GM23338 (cell line): ENCODE data around the gene VGLL4. TPM values are rescaled to one million over a fixed set of nuclear protein-coding genes. Genes with fewer than 3 reads are reported as not detected.

Experiments used
- EZH2phosphoT487 ChIP-seq: fragments of 200-600 bp; sonication (generic); IDR thresholded peaks from one replicate; pipeline ENCODE4 v1.8.1; 2018; ENCODE audit warnings: antibody characterized with exemption; ENCODE audit not compliant: unreplicated experiment
- NANOG ChIP-seq: IDR thresholded peaks from 2 replicates; pipeline ENCODE4 v1.6.1; 2016; ENCODE audit warnings: antibody characterized with exemption, borderline replicate concordance
- STAT1 ChIP-seq: IDR thresholded peaks from one replicate; pipeline ENCODE4 v1.6.1; 2016; ENCODE audit warnings: antibody characterized with exemption; ENCODE audit not compliant: unreplicated experiment
- ZNF114 ChIP-seq: fragments of 250-450 bp; sonication (Bioruptor Pico); IDR thresholded peaks from 2 replicates; pipeline ENCODE4 v1.5.0; 2020; ENCODE audit warnings: mild to moderate bottlenecking, moderate library complexity
- ZNF331 ChIP-seq: fragments of 250-450 bp; sonication (Bioruptor Pico); IDR thresholded peaks from 2 replicates; pipeline ENCODE4 v1.5.0; 2020; ENCODE audit warnings: low read depth, mild to moderate bottlenecking, moderate library complexity
- polyA plus RNA-seq: library from polyadenylated mRNA; unstranded; fragments of >200 nt; fragmentation: Nextera tagmentation; extraction: Ambion mirVana; gene quantifications from 2 replicates; pipeline ENCODE4 v1.2.1, GENCODE V29; 2016
- total RNA-seq: library from RNA; depleted of rRNA; stranded (reverse); fragments of >200 nt; shearing (Covaris generic); gene quantifications from 2 replicates; pipeline ENCODE4 v1.2.3, GENCODE V29; 2014
- TF ChIP-seq, protein P1 (sequence below): fragments of 250-450 bp; sonication (Bioruptor Pico); IDR thresholded peaks from 2 replicates; pipeline ENCODE4 v1.5.0; 2020; ENCODE audit warnings: mild to moderate bottlenecking, moderate library complexity
- TF ChIP-seq, protein P2 (sequence below): IDR thresholded peaks from one replicate; pipeline ENCODE4 v1.6.1; 2018; ENCODE audit warnings: antibody characterized with exemption; ENCODE audit not compliant: unreplicated experiment

Gene VGLL4
- total and polyA plus RNA-seq, 2 experiments from 2014 or later: 20.8 to 45.9 TPM

DNA sequence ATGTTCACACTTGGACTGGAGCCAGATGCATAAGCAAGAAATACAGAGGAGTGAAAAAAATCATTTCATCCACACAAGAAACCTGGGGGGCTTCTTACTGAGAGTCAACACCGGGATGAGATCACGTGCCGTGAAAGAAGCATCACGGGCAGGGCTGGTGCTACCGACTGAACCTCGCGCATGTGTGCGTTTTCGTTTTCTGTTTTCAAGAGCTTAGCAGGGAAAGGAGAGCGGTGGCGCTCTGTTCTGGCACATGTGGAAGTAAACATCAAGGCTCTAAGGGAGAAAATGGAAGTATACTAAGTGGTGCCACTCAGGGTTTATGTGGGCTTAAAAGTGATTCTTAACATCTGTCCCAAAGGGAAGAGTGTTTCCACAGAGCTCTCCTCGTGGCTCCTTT, 55.9 kb downstream of the VGLL4 start (continued):
- TF ChIP-seq, protein P1, sequence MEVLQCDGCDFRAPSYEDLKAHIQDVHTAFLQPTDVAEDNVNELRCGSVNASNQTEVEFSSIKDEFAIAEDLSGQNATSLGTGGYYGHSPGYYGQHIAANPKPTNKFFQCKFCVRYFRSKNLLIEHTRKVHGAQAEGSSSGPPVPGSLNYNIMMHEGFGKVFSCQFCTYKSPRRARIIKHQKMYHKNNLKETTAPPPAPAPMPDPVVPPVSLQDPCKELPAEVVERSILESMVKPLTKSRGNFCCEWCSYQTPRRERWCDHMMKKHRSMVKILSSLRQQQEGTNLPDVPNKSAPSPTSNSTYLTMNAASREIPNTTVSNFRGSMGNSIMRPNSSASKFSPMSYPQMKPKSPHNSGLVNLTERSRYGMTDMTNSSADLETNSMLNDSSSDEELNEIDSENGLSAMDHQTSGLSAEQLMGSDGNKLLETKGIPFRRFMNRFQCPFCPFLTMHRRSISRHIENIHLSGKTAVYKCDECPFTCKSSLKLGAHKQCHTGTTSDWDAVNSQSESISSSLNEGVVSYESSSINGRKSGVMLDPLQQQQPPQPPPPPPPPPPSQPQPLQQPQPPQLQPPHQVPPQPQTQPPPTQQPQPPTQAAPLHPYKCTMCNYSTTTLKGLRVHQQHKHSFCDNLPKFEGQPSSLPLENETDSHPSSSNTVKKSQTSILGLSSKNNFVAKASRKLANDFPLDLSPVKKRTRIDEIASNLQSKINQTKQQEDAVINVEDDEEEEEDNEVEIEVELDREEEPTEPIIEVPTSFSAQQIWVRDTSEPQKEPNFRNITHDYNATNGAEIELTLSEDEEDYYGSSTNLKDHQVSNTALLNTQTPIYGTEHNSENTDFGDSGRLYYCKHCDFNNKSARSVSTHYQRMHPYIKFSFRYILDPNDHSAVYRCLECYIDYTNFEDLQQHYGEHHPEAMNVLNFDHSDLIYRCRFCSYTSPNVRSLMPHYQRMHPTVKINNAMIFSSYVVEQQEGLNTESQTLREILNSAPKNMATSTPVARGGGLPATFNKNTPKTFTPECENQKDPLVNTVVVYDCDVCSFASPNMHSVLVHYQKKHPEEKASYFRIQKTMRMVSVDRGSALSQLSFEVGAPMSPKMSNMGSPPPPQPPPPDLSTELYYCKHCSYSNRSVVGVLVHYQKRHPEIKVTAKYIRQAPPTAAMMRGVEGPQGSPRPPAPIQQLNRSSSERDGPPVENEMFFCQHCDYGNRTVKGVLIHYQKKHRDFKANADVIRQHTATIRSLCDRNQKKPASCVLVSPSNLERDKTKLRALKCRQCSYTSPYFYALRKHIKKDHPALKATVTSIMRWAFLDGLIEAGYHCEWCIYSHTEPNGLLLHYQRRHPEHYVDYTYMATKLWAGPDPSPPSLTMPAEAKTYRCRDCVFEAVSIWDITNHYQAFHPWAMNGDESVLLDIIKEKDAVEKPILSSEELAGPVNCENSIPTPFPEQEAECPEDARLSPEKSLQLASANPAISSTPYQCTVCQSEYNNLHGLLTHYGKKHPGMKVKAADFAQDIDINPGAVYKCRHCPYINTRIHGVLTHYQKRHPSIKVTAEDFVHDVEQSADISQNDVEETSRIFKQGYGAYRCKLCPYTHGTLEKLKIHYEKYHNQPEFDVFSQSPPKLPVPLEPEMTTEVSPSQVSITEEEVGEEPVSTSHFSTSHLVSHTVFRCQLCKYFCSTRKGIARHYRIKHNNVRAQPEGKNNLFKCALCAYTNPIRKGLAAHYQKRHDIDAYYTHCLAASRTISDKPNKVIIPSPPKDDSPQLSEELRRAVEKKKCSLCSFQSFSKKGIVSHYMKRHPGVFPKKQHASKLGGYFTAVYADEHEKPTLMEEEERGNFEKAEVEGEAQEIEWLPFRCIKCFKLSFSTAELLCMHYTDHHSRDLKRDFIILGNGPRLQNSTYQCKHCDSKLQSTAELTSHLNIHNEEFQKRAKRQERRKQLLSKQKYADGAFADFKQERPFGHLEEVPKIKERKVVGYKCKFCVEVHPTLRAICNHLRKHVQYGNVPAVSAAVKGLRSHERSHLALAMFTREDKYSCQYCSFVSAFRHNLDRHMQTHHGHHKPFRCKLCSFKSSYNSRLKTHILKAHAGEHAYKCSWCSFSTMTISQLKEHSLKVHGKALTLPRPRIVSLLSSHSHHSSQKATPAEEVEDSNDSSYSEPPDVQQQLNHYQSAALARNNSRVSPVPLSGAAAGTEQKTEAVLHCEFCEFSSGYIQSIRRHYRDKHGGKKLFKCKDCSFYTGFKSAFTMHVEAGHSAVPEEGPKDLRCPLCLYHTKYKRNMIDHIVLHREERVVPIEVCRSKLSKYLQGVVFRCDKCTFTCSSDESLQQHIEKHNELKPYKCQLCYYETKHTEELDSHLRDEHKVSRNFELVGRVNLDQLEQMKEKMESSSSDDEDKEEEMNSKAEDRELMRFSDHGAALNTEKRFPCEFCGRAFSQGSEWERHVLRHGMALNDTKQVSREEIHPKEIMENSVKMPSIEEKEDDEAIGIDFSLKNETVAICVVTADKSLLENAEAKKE (CRISPR knock-in tag): no peak
- TF ChIP-seq, protein P2, sequence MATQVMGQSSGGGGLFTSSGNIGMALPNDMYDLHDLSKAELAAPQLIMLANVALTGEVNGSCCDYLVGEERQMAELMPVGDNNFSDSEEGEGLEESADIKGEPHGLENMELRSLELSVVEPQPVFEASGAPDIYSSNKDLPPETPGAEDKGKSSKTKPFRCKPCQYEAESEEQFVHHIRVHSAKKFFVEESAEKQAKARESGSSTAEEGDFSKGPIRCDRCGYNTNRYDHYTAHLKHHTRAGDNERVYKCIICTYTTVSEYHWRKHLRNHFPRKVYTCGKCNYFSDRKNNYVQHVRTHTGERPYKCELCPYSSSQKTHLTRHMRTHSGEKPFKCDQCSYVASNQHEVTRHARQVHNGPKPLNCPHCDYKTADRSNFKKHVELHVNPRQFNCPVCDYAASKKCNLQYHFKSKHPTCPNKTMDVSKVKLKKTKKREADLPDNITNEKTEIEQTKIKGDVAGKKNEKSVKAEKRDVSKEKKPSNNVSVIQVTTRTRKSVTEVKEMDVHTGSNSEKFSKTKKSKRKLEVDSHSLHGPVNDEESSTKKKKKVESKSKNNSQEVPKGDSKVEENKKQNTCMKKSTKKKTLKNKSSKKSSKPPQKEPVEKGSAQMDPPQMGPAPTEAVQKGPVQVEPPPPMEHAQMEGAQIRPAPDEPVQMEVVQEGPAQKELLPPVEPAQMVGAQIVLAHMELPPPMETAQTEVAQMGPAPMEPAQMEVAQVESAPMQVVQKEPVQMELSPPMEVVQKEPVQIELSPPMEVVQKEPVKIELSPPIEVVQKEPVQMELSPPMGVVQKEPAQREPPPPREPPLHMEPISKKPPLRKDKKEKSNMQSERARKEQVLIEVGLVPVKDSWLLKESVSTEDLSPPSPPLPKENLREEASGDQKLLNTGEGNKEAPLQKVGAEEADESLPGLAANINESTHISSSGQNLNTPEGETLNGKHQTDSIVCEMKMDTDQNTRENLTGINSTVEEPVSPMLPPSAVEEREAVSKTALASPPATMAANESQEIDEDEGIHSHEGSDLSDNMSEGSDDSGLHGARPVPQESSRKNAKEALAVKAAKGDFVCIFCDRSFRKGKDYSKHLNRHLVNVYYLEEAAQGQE: no peak
- TF ChIP-seq ZNF331 (CRISPR knock-in tag): no peak
- no peak for TF ChIP-seq ZNF114 (CRISPR knock-in tag)
- no peak for TF ChIP-seq NANOG
- TF ChIP-seq STAT1: no peak
- TF ChIP-seq EZH2phosphoT487: no peak
